D721Med (cell line): ENCODE results near the gene SLC25A18.

ENCODE experiments used
- DNase-seq: peaks from one replicate; pipeline ENCODE4 v3.0.0; 2011; ENCODE audit warnings: low spot score; ENCODE audit not compliant: insufficient read length
- FAIRE-seq: peaks from 2 replicates; lab custom pipeline; 2011; peaks lifted over from hg19 to GRCh38; lab: Jason Lieb, UNC
- TF ChIP-seq, protein P1 (sequence below): IDR thresholded peaks from 2 replicates; pipeline ENCODE4 v1.5.1; 2012; ENCODE audit warnings: mild to moderate bottlenecking, control low read depth; ENCODE audit not compliant: insufficient read depth; ENCODE audit errors: missing control alignments

SLC25A18 gene

DNA sequence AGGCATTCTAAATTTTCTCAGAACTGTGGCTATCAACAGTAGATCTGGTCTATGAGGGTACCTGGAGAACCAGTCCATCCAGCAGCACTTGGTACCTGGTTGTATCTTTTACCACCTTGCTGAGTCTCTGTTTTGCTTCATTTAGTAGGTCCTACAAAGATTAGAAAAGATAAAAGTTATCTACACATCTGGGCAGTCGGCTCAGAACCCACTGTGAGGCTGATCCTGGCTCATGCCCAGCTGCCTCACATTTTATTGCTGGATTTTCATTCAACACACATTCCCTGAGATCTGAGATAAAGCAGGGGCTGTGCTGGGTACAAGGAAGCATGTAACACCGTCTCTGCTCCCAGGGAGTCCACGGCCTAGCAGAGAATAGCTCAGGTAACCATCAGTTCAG, 37.7 kb downstream of the SLC25A18 start:
- no peak for FAIRE-seq
- TF ChIP-seq, protein P1, sequence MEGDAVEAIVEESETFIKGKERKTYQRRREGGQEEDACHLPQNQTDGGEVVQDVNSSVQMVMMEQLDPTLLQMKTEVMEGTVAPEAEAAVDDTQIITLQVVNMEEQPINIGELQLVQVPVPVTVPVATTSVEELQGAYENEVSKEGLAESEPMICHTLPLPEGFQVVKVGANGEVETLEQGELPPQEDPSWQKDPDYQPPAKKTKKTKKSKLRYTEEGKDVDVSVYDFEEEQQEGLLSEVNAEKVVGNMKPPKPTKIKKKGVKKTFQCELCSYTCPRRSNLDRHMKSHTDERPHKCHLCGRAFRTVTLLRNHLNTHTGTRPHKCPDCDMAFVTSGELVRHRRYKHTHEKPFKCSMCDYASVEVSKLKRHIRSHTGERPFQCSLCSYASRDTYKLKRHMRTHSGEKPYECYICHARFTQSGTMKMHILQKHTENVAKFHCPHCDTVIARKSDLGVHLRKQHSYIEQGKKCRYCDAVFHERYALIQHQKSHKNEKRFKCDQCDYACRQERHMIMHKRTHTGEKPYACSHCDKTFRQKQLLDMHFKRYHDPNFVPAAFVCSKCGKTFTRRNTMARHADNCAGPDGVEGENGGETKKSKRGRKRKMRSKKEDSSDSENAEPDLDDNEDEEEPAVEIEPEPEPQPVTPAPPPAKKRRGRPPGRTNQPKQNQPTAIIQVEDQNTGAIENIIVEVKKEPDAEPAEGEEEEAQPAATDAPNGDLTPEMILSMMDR: no peak

DNA sequence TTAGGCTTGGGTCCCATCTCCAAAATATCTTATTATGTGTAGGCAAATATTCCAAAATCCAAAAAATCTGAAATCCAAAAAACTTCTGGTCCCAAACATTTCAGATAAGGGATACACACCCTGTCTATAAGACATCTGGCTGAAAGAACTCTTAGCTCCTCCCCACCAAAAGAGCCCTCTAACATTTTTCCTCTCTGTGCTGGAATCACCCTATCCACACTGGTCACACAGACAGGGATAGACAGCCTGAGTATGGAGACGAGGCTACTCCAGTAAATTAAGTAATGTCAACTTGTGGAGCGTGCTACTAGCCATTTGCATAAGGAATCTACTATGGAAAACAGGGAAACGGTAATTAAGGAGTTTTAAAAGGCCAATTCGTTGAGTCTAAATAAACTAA, 40.4 kb downstream of the SLC25A18 start:
- TF ChIP-seq, protein P1: no peak
- FAIRE-seq (no peak), DNase-seq (no peak)

More for the DNA sequence above, 37.7 kb downstream of the SLC25A18 start:
- no peak for DNase-seq

DNA sequence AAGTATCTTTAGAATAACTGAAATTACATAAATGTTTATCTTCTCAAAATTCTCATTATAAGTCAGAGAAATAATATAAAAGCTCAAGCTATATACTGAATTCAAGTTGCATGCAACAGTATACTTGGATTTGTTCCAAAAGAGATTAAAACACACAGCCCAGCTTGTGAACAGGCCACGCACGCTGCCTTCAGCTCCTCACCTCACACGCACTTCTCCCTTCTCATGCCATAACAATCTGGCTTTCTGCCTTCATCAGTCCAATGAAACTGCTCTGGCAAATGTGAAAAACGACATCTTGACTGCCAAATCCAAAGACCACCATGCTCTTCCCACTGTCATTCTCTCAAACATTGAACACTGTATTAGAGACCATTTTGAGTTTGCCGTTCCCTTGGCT, 43.2 kb downstream of the SLC25A18 start:
- no peak for DNase-seq
- no peak for FAIRE-seq
- TF ChIP-seq, protein P1: no peak

DNA sequence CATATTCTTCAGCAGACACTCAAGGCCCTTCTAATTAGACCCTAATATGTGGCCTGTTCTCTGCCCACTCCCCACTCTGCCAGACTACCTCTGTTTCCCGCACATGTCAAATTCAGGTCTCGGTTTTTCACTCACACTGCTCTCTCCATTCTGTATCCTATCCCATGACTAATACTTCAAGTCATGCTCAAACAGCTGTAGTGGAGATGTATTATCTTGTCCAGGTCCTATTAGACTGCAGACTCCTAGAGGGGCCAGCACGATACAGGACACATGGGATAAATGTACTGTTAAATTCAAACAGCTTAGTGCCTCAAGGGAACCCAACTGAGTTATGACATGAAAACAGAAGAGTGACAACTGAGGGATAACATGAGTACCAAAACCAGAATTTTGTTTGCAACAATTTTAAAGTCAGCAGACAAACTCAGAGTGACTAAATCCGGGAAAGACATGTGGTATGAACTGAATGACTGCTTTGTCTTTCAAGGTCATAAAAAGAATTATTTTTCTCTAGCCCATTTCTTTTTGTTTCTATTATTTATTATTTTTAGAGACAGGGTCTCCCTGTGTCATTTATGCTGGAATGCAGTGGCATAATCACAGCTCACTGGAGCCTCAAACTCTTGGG, 44.7 kb downstream of the SLC25A18 start:
- FAIRE-seq (no peak), DNase-seq (no peak)
- TF ChIP-seq, protein P1: no peak

DNA sequence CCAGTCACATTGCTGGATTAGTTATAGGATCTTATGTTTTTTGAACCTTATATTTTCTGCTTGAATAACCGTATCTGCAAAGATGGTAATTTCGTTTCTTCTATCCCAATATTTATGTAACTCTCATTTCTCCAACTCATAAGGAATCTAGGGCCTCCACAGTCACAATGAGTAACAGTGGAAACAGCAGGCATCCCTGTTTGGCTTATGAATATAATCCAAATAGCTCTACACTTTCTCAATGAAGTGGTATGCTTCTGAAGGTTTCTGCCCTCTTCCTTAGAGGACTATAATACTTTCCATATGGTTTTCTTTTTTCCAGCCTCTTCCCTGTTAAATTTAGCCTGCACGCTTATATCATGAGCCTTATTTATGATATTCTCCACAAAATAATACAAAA, 48.8 kb downstream of the SLC25A18 start:
- no peak for FAIRE-seq

DNA sequence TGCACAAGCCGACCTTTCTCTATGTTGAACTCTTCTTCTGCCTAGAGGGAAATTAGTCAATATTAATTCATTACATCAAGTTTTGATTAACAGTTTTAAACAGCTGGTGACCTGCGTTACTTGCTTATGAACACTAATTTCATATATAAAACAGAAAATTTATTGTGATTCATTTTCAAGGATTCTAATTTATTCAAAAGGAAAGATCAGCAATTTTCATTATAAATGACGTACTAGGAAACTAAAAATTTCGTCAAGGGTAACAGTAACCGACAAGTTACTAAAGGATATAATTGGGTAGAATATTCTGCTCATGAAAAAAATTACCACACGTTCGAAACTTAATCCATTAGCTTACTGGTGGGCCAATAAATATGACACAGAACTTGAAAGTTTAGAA, 50.0 kb downstream of the SLC25A18 start:
- no peak for FAIRE-seq
- no peak for DNase-seq
- TF ChIP-seq, protein P1: no peak

More for the DNA sequence above, 48.8 kb downstream of the SLC25A18 start:
- TF ChIP-seq, protein P1: no peak
- no peak for DNase-seq

DNA sequence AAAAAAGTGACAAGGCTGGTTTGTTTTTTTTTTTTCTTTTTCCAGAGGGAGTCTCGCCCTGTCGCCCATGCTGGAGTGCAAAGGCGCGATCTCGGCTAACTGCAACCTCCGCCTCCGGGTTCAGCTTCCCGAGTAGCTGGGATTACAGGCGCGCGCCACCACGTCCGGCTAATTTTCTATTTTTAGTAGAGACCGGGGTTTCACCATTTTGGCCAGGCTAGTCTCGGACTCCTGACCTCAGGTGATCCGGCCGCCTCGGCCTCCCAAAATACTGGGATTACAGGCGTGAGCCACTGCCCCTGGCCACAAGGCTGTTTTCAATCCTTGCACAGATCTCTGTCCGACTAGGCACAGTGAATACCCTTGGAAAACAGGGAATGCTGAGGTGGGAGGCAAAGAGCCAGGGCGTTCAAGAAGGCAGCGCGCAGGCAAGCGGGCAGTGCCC, 64.7 kb downstream of the SLC25A18 start:
- TF ChIP-seq, protein P1: no peak
- no peak for DNase-seq
- no peak for FAIRE-seq
